ENCODE measurements around the gene GPR42.
"Not testable (repeated sequence)": the region's sequence is repeated elsewhere in the genome, so short reads cannot be mapped to it uniquely, and the experiment has no call there.

Gene GPR42

DNA sequence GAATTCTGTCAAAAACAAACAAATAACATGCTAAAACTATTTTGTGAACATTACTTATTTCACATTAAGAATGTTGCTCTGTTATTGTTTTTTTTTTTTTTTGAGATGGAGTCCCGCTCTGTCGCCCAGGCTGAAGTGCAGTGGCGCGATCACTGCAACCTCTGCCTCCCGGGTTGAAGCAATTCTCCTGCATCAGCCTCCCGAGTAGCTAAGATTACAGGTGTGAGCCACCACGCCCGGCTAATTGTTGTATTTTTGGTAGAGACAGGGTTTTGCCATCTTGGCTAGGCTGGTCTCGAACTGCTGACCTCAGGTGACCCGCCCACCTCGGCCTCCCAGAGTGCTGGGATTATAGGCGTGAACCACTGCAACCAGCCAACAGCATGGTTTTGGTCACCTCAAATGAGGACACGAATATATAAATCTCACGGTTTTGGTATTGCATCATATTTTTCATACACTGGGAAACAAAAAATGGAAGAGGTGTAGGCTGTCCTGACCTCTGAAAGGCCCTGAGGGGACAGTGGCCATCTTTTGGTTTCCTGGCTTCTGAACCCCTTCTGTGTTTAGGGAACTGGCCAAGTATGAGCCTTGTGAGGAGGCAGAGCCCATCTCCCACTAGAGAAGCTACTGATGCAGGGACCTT lies 25.5 kb downstream of the GPR42 start:
- no peak for DNase-seq (ENCODE audit: low spot score)

DNA sequence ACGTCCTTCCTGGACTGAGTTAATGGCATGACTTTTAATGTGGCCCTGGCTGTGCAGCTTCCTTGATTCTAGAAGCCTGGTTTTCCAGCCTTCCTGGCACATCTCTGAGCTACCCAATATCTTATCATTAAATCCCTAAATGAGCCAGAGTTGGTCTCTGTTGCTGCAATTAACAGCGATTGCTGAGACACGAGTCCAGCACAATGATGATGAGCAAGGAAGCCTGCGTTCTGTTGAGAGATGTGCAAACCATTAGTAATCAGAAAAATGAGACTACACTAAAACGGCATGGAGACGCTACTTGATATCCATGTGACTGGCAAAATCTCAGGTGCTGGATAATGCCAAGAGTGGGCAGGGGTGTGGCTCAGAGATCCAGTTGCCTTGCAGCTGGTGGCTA lies 26.2 kb downstream of the GPR42 start:
- DNase-seq (ENCODE audit: low spot score) = no peak

GRCh38 chr19:35398570-35398969 lies 27.7 kb downstream of the GPR42 start:
- DNase-seq (ENCODE audit: low spot score) = no peak

- DNase-seq (ENCODE audit: low spot score) = no peak
Measured at GRCh38 chr19:35399231-35399630, 28.4 kb downstream of the GPR42 start.

- no peak for DNase-seq (ENCODE audit: low spot score)
Measured at GRCh38 chr19:35399948-35400772, 29.3 kb downstream of the GPR42 start.

GRCh38 chr19:35400773-35401100 lies 29.9 kb downstream of the GPR42 start:
- no peak for DNase-seq (ENCODE audit: low spot score)

- DNase-seq (ENCODE audit: low spot score) = not testable (repeated sequence)
Measured at GRCh38 chr19:35401416-35401815, 30.5 kb downstream of the GPR42 start.

- no peak for DNase-seq (ENCODE audit: low spot score)
Measured at GRCh38 chr19:35403116-35403760, 32.4 kb downstream of the GPR42 start.

- no peak for DNase-seq (ENCODE audit: low spot score)
Measured at GRCh38 chr19:35404879-35405622, 34.2 kb downstream of the GPR42 start.

DNA sequence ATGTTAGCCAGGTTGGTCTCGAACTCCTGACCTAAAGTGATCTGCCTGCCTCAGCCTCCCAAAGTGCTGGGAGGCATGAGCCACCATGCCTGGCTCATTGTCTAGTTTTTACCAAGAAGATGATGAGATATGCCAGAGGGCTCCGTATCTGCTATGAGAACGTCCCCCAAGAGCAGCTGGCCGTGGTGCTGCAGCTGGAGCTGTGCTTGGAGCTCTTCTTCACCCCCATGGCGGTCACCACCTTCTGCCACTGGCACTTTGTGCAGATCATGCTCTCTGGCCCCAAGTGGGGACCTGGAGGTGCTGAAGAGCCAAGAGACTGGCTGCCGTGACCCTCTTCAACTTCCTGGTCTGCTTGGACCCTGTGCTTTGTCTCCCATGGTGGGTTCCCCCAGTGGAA lies 36.8 kb downstream of the GPR42 start:
- DNase-seq (ENCODE audit: low spot score) = no peak

DNA sequence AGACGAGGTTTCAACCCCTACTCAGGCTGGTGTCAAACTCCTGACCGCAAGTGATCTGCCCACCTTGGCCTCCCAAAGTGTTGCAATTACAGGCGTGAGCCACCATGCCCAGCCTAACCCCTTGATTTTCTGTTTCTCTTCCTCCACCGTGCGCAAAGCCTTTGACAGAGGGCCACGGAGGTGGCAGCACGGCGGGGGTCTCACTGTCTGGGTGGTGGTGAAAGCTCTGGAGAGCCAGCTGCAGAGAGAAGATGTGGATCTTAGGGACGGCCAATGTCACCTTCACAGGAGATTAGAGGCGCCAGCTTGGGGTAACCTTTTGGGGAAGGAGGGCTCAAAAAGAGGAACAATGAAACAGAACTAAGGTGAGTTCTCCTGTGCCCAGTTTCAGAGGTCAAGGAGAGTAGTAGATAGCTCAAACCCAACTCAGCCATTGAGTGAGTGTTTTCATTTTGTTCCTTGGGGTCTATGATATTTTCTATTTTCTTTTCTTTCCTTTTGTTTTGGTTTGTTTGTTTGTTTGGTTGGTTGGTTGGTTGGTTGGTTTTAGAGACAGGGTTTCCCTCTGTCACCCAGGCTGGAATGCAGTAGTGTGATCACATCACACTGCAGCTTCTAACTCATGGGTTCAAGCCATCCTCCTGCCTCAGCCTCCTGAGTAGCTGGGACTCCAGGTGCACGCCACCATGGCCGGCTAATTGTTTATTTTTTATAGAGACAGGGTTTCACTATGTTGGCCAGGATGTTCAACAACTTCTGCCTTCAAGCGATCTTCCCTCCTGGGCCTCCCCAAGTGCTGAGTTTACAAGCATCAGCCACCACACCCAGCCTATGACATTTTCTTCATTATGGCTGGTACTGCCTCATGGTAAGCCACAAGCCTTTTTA lies 37.7 kb downstream of the GPR42 start:
- no peak for DNase-seq (ENCODE audit: low spot score)

DNA sequence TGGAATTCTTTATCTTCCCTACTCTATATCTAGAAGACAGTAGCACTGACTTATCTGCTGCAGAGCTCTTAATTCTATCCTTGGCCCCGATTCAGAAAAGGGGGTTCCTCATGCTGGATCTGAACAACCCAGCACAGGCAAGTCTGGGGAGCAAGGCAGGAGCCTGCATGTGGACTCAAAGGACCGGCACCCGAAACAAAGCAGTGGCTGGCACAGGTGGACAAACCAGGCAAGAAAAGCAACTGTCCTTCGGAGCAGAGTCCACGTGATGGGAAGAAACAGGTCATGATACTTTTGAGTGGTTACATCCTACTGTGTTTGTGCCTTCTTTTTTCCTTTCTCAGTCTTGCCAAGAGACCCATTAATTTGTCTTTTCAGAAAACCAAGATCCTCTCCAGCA lies 38.3 kb downstream of the GPR42 start:
- DNase-seq (ENCODE audit: low spot score) = no peak

GRCh38 chr19:35410487-35410886 lies 39.6 kb downstream of the GPR42 start:
- DNase-seq (ENCODE audit: low spot score) = no peak

- no peak for DNase-seq (ENCODE audit: low spot score)
Measured at GRCh38 chr19:35414442-35414841, 43.6 kb downstream of the GPR42 start.

- DNase-seq (ENCODE audit: low spot score) = no peak
Measured at GRCh38 chr19:35416331-35416730, 45.5 kb downstream of the GPR42 start.

GRCh38 chr19:35417278-35417677 lies 46.4 kb downstream of the GPR42 start:
- DNase-seq (ENCODE audit: low spot score) = no peak

DNA sequence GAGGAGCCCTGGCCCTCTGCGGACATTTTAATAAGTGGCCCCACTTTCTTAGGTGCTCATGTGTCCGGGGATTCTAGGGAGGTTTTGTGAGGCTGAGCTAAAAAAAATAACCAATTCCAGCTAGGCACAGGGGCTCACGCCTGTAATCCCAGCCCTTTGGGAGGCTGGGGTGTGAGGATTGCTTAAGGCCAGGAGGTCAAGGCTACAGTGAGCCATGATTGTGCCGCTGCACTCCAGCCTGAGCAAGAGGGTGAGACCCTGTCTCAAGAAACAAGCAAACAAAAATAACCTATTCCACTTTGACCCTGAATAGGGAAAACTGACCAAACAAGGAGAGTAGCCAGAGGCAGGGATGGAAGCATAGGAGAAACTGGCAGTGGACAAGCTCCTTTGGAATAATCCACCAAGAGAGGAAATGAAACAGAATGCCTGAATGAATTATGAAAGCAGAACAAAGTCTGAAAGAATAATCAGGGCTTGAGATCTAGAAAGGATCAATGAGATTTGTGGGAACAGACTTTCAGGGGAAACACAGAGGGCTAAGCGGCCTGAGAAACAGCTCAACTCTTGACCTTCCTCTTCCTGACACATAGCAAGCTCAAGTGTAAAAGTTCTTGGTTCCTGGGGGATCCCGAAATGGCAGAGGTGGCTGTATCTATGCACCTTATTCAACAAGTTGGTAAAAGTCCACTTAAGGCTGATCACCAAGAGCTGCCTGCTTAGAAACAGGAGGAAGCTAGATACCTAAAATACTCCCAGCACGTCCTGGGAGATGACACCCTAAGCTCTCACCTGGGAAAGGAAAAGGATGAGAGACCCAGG lies 47.1 kb downstream of the GPR42 start:
- no peak for DNase-seq (ENCODE audit: low spot score)

DNA sequence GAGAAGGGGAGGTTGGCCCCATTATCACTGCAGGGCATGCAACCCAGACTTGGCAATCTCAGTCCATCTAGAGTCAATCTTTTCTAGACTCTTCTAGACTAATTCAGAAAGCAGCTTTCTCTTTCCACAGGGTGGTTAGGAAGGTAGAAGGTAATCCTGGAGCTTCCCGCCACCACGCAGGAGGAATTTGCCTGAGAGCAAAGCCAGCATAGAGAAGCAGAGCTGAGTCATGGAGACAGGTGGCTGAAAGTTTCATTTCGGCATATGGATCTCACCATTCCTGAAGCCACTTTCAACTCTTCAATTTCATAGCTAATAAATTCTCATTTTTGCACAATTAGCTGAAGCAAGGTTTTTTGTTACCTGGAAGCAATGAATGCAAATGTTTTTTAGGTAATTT lies 48.2 kb downstream of the GPR42 start:
- DNase-seq (ENCODE audit: low spot score) = no peak

- DNase-seq (ENCODE audit: low spot score) = no peak
Measured at GRCh38 chr19:35419805-35420204, 48.9 kb downstream of the GPR42 start.

DNA sequence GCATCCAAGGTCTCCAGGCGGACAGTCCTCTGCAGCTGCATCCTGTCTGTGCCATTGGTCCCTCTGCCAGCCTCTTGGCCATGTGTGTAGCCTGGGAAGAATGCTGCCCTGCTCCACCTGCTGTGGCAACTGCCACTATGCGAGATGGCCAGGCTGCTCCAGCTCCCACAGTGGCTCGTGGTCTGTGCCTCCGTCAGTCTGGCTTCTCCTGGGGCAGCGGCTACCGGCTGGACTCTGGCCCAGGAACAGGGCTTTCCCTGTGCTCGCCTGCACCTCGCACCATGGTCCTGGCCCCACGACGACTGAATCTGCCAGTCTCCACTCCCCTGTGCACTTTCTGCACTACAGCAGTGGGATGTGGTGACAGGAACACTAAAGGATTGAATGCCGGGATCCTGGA lies 50.5 kb downstream of the GPR42 start:
- no peak for DNase-seq (ENCODE audit: low spot score)

Data from ecto neural progenitor cell (in vitro differentiated cells).